HG02870 (cell line): ENCODE results near the gene PKDCC.
"Not testable (repeated sequence)": the region's sequence is repeated elsewhere in the genome, so short reads cannot be mapped to it uniquely, and the experiment has no call there.

Experiments used
- ATAC-seq: cut with Tn5 transposase; IDR thresholded peaks from one replicate; pipeline ENCODE4 v1.9.1; 2021; ENCODE audit warnings: mild to moderate bottlenecking, moderate library complexity; ENCODE audit not compliant: unreplicated experiment

Gene PKDCC

DNA sequence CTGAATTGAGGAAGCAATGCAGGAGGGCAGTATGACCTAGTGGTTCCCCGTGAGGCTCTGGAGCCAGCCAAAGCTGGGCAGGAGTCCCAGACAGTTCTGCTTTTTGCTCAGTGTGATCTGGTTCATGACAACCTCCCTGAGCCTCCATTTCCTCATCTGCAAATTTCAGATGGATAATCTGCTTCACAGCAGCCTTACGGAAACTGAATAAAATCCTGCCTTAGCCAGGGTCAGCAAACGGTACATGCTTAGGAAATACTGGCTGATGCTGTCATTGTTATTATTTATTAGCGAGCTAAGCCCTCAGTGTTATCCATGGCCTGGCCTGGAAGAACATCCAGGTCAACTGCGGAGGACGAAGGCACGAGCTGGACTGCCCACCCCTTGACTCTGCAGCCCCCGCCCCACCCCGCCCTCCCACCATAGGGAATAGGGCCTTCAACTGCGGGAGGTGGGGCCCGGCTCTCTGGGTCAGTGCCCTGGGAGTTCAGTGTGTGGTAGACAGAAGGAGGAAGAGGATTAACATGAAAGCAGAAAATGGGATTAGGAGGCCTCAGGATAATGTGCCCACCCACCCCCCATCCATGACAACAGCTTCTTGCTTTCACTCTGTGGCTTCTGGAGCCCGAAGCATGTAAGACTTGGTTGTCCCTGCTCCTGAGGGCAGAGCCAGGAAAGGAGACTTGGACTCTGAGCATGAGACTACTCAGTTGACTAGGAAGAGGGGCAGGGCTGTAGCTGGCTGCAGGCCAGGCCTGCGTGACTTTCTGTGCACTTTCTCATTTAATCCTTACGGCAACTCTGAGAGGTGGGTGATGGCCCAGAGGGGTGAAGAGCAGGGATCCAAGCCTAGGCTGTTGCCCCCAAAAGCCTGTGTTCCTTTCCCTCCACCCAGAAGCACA lies 13.1 kb downstream of the PKDCC start:
- no peak for ATAC-seq

DNA sequence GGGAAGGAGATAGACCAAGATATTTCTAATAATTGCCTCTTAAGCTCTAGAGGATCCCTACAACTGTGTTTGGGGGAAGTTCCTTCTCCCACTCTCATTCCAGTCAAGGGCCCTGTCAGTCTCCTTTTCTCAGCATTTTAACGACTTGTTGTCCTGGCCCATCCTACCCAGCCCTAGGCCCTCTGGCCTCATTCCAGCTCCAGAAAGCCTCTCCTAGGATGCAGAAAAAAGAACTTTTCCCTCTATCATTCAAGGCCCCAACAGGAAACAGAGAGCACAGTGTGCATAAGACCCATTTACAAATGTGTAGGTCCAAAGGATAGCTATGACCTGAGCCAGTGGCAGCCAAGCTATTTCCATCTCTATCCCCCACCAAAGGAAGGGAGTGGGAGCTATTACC lies 14.0 kb downstream of the PKDCC start:
- ATAC-seq: no peak

DNA sequence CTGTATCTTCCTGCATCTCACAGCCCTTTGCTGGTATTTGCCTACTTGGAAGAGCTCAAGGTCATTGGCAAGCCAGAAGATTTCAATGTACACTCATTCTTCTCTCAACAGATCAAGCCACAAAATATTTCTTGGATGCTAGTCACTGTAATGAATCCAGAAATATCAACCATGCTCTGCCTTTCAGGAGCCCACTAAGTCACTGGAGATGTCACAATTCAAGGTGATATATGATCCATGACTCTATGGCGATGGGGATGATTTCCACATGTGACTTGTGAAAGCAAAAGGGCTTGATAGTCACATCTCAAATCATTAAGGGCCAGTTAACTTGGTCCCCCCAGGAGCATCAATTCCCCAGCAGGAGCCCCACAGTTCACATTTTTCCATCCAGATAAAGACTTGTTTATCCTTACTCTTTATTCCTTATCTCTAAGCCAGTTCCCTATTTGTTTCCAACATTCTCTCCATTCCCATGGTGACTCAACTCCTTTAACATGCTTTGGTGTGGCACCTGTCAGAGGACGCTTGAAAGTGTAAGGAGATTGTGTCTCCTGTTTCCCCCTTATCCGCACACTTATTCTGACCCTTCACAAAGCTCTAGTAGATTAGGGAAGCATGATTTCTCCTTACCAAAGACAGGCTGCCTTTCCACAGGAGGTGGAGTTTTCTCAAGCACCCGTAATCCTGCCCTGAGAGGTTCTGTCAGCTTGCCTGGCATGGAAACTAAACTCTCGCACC lies 15.8 kb downstream of the PKDCC start:
- ATAC-seq: no peak

DNA sequence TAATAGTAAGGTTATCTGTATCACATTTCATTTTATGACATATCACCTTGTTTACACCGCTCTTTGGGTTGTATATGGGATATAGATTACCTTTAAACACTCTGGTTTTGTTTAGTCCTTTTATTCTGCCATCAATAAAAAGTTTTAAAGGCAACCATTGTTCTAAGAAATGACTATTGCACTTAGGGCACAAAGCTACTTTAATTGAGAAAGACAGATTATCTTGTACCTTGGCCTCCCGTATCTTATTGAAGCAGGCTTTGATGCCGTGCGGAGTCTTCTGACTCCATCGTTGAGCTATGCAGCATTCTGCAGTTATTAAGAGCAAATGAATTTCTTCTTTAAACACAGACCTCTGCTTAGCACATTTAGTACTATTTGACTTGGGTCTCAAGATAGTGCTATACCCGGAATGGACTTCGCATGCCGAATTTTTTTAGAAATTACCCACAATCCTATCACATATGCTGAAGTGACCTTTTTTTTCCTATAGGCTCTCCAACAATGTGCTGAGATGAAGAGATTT lies 16.7 kb downstream of the PKDCC start:
- no peak for ATAC-seq

DNA sequence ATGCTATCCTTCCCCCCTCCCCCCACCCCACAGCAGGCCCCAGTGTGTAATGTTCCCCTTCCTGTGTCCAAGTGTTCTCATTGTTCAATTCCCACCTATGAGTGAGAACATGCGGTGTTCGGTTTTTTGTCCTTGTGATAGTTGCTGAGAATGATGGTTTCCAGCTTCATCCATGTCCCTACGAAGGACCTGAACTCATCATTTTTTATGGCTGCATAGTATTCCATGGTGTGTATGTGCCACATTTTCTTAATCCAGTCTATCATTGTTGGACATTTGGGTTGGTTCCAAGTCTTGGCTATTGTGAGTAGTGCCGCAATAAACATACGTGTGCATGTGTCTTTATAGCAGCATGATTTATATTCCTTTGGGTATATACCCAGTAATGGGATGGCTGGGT lies 17.9 kb downstream of the PKDCC start:
- ATAC-seq: not testable (repeated sequence)

DNA sequence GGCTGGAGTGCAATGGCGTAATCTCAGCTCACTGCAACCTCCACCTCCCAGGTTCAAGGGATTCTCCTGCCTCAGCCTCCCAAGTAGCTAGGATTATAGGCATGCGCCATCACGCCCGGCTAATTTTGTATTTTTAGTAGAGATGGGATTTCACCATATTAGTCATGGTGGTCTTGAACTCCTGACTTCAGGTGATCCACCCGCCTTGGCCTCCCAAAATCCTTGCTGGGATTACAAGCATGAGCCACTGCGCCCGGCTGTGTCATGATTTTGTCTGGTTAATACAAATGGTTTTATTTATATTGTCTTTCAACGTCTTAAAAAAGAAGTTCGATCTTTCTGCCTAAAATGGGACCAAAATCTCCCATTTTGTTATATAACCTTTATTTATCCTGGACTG lies 19.2 kb downstream of the PKDCC start:
- not testable (repeated sequence) for ATAC-seq

DNA sequence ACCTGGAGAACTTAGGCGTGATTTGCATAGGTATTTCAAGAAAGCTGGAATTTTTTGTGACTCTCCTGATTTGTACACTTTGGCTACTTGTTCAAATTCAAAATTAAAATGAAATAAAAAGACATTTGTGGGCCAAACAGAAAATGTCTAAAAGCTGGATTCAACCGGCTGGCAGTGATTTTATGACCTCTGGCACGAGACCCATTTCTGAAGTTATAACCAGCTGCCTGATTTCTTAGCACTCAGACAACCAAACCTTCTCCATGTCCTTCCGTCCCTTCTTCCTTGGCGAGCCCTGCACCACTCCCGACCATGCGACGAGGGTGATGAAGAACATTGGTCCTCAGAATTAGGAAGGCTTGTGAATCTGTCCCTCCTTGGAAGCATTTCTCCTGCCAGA lies 19.7 kb downstream of the PKDCC start:
- no peak for ATAC-seq

DNA sequence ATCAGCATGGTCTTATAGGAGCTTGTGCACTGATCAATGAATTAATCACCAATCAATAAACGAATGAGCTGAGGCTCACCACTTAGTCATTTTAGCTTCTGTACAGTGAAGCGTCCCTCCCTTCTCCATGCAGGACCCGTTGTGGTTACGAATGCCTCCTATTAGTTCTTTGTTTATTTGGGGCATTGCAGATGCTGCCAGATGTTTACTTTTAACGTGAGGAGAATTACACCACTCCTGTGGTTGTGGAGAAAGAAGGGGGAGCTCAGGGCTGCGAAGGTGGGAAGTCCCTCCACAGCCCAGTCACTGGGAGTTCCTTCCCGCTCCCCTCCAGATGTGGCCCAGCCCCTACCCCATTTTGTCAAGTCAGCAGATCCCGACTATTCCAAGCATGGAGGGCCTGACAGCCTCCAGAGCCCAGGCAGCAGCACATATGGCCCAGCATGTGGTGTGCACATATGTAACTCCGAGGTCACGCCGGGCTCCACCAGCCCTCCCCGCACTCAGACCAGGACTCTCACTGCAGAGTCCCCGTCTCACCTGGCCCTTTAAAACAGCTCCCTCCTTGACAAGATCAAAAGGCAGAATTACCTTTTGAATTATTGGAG lies 20.9 kb downstream of the PKDCC start:
- no peak for ATAC-seq

DNA sequence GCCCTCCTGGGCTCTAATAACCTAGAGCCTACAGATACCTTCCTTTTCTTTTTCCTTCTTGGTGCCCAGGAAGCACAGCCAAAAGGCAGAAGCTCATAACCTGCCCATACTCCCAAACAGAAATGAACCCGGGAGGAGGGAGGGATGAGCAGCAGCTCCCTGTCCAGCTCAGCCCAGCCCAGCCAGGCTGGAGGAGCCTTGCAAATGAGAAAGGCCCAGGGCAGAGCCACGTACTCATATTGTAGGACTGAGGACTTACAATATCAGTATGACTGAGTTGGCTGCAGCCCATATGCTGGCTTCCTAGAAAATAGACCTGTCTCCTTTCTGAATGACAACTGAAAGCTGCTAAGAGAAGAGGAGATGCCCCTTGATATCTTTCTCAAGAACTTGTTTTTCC lies 21.7 kb downstream of the PKDCC start:
- ATAC-seq: no peak

DNA sequence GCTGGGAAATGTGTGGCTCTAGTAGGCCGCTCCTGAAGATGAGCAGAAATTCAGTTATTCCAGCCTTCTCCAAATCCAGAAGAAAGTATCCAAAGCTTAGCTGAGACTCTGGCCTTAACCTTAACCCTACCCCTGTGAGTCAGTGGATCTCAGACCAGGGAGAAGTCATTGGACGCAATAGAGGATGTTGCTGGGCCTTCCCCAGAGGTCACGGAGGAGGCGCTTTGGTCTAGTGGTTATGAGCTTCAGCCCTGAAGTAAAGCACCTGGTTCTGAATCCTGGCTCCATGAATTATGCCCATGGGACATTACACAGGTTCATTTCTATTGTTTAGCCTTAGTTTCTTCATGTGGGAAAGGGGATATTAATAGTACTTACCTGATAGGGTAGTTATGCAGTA lies 24.0 kb downstream of the PKDCC start:
- ATAC-seq: no peak

DNA sequence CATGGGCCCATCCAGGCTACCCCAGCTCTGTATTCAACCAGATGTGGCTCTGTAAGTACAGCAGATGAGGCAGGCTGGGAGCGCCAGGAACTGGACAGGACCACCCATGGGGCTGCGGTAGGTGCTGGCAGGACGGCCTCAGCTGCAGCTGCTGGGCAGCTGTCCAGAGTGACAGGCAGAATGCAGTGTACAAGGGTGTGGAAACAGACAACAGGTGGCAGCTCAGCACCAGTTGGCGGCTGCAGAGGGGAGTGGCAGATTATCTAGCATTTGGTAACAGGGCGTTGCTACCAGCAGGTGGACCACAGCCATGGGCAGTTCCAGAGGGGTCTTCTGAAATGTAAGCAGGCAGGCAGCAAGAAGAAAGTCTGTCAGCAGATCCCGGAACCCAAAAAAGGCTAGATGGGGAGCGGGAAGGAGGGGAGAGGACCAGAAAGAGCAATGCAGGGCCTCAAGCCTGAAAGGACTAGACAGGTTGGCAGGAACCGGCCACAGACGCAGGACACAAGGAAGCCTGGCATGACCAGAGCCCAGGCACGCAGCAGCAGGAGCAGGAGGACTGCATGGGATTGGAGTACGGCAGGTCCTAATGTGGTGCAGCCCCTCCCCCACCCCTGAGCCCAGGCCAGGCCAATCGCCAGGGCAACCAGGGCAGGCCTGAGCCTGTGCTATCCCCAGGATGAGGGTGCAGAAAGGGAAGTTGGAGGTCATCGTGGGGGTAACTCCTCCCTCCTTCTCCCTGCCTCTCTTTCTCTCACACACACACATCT lies 24.7 kb downstream of the PKDCC start:
- no peak for ATAC-seq

DNA sequence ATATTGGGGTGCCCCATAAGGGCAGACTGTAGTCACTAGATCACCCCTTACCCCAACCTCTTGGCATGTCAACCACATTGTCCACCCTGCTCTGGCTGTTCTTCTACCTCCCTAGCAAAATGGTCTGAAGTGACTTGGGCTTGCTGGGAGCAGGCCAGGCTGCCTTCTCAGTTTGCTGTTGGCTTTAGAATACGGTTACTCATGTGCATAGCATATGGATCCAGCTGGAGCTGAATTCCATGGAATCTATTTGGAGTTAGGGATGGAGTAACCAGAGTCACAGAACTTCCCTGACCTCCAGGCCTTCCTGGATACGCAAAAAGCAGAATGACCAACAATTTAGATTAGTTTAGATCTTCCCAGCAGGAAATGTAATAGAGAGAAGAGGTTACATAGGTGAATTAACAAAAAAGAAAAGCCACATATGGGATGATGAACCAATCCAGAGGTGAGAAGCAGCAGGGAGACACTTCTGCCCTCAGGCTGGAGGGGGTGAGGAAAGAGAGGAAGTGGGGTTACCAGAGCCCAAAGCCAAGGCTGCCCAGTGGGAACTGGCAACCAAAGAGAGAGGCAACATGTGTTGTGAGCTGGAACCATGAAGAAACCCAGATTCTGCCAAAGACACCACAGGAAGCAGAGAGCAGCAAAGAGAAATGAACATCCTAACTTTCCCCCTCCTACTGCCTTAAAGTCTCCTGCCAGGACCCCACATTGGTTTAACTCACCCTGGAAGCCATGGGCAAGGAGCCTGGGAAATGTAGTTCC lies 26.1 kb downstream of the PKDCC start:
- no peak for ATAC-seq

DNA sequence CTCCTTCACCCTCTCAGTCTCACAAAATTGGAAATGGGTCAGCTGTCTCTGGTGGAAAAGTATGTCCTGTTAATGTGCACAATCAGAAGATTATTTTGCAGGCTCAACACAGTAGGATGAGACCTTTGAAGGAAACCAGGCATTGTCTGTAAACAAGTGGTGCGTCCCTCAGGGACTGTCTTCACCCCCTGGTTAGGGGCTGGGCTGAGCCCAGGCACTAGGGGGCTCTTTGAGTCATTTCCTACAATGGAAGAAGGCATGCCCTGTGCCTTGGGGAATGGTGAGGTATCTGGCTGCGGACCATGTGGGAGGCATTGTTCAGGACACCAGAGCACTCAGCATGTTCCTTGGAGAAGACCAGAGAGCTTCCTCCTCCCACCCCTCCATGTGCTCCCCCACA lies 26.8 kb downstream of the PKDCC start:
- ATAC-seq: no peak

DNA sequence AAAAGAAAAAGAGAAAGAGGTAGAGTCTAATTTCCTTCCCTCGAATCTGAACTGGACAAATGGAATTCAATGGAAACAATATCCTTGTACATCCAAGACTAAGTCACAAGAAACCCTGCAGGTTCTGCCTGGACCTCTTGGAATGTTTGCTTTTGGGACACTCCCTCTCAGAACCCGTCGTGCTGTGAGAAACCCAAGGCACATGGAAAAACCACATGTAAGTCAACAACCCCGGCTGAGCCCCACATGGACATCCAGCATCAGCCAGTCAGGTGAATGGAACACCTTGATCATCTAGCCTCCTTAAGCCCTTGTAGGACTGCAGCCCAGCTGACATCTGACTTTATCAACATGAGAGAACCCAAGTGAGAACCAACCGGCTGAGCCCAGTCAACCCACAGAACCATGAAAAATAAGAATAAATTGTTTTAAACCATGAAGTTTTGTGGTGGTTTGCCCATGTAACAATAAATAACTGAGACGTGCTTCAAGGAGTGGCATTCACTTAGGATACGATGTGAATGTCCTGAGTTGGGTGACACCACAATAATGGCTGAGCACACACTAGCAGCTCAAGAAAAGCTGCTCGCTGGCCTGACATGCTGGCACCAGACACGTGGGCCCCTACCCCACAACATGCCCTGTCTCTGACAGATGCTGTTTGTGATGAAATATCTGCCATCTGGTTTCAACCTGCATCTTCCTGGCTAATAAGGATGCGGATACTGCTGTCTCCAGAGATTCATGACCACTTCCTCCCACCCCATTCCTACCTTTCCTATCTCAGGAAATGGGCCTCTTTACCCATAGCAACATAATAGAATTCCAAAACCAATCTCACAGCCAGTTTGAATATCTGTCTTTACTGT lies 28.8 kb downstream of the PKDCC start:
- ATAC-seq: no peak

DNA sequence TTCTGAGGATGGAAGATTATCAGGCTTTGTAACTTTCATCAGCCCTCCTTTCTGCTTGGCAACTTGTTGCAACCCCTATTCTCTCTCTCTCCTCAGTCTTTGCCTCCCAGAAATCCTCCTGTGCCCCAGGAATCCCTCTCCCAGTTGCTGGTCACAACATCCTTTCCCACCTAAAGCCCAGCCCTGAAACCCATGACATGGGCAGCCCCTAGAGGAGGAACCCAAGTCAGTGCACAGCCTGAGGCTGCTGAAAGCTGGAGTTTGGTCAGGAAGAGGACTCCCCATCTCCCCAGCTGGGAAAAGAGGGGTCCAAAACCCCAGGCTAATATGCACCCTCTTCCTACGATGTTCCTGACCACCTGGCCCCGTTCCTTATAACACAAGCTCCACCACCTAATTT lies 29.5 kb downstream of the PKDCC start:
- no peak for ATAC-seq

DNA sequence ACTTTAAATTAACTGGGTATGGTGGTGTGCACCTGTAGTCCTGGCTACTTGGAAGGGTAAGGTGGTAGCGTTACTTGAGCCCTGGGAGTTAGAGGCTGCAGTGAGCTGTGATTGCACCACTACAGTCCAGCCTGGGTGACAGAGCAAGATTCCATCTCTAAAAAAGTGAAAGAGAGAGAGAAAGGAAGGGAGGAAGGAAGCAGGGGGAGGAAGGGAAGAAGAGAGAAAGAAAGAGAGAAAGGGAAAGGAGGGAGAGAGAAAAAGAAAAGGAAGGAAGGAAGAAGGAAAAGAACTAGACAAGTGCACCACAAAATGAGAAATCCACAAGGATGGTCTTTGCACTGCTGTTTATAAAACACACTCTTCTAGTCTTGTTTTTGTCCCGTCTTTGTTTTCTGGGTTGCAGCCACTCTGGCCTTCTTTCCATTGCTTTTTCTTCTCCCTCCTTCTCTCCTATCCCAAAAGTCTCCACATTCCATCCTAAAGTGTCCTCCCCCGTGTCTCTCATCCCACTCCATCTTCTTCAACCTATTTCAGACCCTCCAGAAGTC lies 32.0 kb downstream of the PKDCC start:
- ATAC-seq: no peak

DNA sequence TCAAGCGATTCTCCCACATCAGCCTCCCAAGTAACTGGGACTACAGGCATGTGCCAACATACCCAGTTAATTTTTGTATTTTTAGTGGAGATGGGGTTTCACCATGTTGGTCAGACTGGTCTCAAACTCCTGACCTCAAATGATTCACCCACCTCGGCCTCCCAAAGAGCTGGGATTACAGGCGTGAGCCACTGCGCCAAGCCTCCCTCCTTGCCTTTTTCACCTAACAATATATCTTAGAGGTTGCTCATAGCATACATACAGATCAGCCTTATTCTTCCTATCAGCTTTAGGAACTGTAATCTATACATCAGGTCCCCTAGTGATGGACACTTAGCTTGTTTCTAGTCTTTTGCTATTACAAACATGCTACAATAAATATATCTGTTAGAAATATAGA lies 33.3 kb downstream of the PKDCC start:
- ATAC-seq: not testable (repeated sequence)

DNA sequence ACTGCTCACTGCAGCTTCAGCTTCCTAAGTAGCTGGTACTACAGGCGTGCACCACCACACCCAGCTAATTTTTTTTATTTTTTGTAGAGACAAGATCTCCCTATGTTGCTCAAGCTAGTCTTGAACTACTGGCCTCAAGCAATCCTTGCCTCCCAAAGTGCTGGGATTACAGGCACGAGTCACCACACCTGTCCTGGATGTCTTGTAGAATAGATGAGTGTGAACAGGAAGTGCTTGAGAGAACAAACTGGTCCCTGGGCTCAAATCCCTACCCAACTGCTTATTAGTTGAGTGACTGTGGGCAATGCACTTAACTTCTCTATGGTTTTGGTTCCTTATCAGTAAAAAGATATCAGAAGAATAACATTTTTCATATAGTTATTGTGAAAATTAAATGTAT lies 34.2 kb downstream of the PKDCC start:
- no peak for ATAC-seq

DNA sequence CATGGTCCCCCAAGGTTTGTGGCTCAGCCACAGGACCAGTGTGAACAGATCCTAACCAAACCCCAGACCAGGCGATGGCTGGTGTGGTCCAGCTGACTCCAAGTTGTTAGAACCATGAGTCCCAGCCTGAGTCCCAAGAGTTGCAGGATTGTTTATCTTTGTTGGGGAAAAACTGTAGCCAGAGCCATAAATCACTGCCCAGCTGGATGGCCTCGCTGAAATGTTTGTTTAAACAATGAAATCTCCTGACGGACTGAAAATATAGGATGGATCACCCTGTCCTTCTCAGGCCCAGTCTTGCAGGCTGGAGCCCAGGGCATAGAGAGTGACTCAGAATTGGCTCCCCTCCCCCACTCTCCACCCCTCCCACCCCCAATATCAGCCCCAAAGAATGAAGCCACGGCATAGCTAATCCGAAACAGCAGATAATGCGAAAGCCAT lies 36.4 kb downstream of the PKDCC start:
- no peak for ATAC-seq
